ENCODE measurements around the gene DHRS12.

The DHRS12 gene

DNA sequence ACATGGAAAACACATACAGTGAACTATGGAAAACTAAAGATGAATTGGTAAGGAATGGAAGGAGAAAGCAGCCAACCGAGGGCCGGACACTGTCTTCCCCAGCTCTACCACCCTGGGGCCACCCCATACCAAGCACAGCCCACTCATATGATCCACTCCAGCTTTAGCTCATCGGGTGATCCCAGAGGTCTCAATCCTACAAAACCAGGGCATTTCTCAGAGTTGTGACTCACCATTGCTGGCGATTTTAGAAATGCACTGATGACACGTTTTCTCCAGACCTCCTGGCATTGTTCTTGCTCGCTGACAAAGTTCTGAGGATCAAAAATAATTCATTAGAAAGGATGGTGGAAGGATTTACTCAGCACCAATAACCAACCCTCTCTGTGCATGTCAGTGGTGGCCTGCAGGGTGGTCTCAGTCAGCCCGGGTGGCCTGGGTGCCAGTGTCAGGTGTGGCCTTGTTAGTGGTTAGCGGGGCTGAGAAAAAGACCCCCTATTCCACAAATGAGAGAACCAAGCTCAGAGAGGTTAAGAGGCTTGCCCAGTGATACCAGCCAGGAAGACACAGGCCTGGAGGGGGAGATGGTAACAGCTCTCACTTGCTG lies 34.4 kb upstream of the DHRS12 start:
- no peaks in the 10 kb centered on the region for H3K36me3 ChIP-seq (ENCODE audit: control insufficient read depth, insufficient read depth, low read length)
- H3K4me3 ChIP-seq (ENCODE audit: low read depth, low read length), result no peak overlapping the region
- H3K4me1 ChIP-seq (ENCODE audit: control insufficient read depth, insufficient read depth, low read length), result no peaks in the 10 kb centered on the region
- no peaks in the 10 kb centered on the region for H3K9me3 ChIP-seq (ENCODE audit: control insufficient read depth, insufficient read depth, low read length)
- no peaks in the 10 kb centered on the region for H3K27me3 ChIP-seq (ENCODE audit: control insufficient read depth, insufficient read depth, low read length)
- H3K9ac ChIP-seq (ENCODE audit: low read depth, low read length), result no peak overlapping the region

DNA sequence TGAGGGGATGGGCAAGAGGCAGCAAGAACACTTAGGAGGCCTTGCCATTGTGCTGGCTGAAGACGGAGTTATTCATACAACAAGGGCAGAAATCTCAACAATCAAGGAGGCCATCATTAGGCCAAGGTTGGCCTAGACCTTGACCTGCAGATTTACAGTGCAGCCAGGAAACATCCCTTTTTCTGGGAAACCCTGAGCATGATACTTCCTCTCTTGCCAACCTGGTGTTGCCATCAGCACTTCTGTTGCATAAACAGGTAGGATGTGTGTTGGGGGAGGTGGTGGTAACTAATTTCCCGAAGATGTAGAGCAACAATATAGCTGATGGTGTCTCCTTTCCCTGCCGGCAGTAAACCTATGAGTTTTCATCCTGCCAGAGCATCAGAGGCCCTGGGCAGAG lies 33.1 kb upstream of the DHRS12 start:
- H3K4me1 ChIP-seq (ENCODE audit: control insufficient read depth, insufficient read depth, low read length), result no peaks in the 10 kb centered on the region
- no peak overlapping the region for H3K9ac ChIP-seq (ENCODE audit: low read depth, low read length)
- H3K27me3 ChIP-seq (ENCODE audit: control insufficient read depth, insufficient read depth, low read length), result no peaks in the 10 kb centered on the region
- H3K36me3 ChIP-seq (ENCODE audit: control insufficient read depth, insufficient read depth, low read length), result no peaks in the 10 kb centered on the region
- H3K9me3 ChIP-seq (ENCODE audit: control insufficient read depth, insufficient read depth, low read length), result no peaks in the 10 kb centered on the region
- H3K4me3 ChIP-seq (ENCODE audit: low read depth, low read length), result no peak overlapping the region

DNA sequence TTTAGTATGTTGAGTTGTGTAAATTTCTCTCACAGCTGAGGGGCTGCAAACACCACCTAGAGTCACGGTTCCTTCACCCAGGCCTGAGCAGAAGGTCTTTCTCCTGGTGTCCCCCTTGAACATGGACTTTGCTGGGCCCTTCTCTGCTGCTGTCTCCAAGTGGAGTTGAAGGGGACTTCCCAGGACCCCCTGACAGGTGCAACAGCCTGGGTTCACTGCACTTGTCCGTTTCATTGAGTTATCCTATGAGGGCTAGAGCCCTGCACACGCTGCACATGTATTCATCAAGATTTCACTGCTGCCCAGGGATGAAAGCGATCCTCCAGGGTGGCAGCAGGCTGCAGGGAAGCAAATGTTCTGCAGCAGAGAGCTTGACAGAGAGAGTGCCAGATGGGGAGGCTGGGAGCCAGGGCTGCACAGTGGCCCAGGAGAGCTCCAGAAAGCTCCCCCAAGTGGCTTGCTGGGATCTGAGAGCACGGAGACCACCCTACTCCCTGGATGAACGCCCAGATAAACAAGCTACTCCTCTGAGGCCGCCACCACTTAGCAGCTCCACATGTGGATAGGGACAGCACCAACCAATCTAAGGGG lies 30.7 kb upstream of the DHRS12 start:
- no peak overlapping the region for H3K4me3 ChIP-seq (ENCODE audit: low read depth, low read length)
- H3K4me1 ChIP-seq (ENCODE audit: control insufficient read depth, insufficient read depth, low read length), result no peaks in the 10 kb centered on the region

DNA sequence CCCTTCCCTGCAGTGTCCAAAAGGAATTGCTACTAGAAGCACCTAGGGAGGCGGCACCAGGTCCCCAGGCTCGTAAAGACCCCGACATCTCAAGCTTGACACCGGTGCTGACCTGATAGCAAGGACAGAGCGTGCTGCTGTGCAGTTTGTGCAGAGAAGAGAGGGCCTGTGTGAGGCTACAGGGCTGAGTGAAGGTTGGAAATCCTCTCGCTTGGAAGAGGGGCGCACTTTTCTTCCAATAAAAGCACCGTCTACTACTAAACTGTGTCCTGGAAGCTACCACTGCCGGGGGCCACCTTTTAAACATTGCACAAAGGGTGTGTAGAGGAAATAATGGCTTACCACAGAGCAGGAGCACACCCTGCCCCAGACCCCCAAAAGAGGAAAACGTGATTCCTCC lies 30.0 kb upstream of the DHRS12 start:
- Histone ChIP-seq H3K9me3 (ENCODE audit: control insufficient read depth, insufficient read depth, low read length) (no peaks in the 10 kb centered on the region), H3K9ac (ENCODE audit: low read depth, low read length) (no peak overlapping the region)

More for the DNA sequence above, 30.7 kb upstream of the DHRS12 start:
- Histone ChIP-seq H3K9ac (ENCODE audit: low read depth, low read length) (no peak overlapping the region), H3K9me3 (ENCODE audit: control insufficient read depth, insufficient read depth, low read length) (no peaks in the 10 kb centered on the region), H3K27me3 (ENCODE audit: control insufficient read depth, insufficient read depth, low read length) (no peaks in the 10 kb centered on the region), H3K36me3 (ENCODE audit: control insufficient read depth, insufficient read depth, low read length) (no peaks in the 10 kb centered on the region)

DNA sequence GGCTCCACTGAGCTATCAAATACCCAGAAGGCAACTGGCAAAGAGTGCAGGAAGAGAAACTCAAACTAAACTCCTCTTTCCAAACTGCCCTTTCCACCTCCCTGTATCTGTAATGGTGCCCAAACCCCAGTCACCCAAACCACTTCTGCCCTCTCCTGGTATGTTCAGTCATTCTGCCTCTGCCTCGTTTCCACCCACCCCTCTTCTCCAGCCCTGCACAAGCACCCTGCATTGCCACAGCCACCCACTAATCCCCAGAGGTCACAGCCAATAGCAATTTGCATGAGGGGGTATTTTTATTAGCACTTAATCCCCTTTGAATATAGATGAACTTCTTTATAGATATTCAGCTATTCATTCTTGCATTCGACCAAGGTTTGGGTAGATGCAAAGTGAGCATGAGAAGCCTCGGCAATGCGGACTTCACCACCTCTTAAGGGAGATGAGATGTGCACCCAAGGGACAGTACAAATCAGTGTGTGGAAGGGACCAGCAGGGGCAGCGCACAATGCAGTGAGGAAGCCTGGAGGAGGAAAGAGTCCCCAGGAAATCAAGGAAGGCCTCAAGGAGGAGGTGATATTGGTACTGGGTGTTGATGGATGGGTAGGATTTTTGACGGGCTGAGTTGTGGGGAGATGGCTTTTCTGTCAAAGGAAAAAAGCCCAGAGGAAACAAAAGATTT lies 28.6 kb upstream of the DHRS12 start:
- H3K9me3 ChIP-seq (ENCODE audit: control insufficient read depth, insufficient read depth, low read length), result no peaks in the 10 kb centered on the region
- H3K4me1 ChIP-seq (ENCODE audit: control insufficient read depth, insufficient read depth, low read length), result no peaks in the 10 kb centered on the region
- H3K27me3 ChIP-seq (ENCODE audit: control insufficient read depth, insufficient read depth, low read length), result no peaks in the 10 kb centered on the region
- H3K4me3 ChIP-seq (ENCODE audit: low read depth, low read length), result no peak overlapping the region
- no peaks in the 10 kb centered on the region for H3K36me3 ChIP-seq (ENCODE audit: control insufficient read depth, insufficient read depth, low read length)
- no peak overlapping the region for H3K9ac ChIP-seq (ENCODE audit: low read depth, low read length)

More for the DNA sequence above, 30.0 kb upstream of the DHRS12 start:
- Histone ChIP-seq H3K36me3 (ENCODE audit: control insufficient read depth, insufficient read depth, low read length) (no peaks in the 10 kb centered on the region), H3K4me3 (ENCODE audit: low read depth, low read length) (no peak overlapping the region), H3K4me1 (ENCODE audit: control insufficient read depth, insufficient read depth, low read length) (no peaks in the 10 kb centered on the region), H3K27me3 (ENCODE audit: control insufficient read depth, insufficient read depth, low read length) (no peaks in the 10 kb centered on the region)

DNA sequence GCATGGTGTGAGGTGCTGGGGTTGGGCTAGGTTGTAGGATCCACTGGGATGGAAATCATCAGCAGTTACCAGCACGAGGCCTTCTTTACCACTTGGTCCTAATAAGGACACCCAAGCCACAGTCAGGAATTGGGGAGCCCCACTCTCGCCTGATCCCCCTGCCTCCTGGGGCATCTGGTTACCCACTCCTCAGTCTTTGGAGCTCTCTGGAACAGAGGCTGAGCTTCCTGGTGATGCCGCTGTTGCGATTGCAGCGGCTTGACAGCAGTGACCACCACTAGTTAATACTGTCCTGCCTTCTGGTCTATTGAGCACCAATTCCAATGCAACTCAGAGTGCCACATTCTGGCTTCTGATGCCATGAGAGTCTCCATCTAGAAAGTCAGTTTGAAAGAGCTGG lies 27.6 kb upstream of the DHRS12 start:
- no peaks in the 10 kb centered on the region for H3K4me1 ChIP-seq (ENCODE audit: control insufficient read depth, insufficient read depth, low read length)

DNA sequence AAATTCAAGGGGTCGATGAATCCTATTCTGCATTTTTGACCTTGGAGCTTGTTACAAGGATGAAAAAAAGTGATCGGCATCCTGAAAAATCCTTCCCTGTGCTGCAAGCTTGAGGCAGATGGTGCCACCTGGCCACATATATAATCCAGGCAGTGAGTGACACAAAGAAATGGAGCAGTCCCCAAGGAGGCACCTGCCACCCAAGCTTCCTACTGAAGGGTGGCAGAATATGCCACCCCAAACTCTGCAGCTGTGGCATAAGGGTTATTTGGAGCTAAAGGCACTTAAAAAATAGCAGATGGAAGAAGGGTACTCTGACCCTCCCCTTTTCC lies 25.6 kb upstream of the DHRS12 start:
- H3K36me3 ChIP-seq (ENCODE audit: control insufficient read depth, insufficient read depth, low read length), result no peaks in the 10 kb centered on the region
- no peak overlapping the region for H3K4me3 ChIP-seq (ENCODE audit: low read depth, low read length)
- no peaks in the 10 kb centered on the region for H3K4me1 ChIP-seq (ENCODE audit: control insufficient read depth, insufficient read depth, low read length)
- no peaks in the 10 kb centered on the region for H3K9me3 ChIP-seq (ENCODE audit: control insufficient read depth, insufficient read depth, low read length)
- no peaks in the 10 kb centered on the region for H3K27me3 ChIP-seq (ENCODE audit: control insufficient read depth, insufficient read depth, low read length)
- no peak overlapping the region for H3K9ac ChIP-seq (ENCODE audit: low read depth, low read length)

More for the DNA sequence above, 27.6 kb upstream of the DHRS12 start:
- Histone ChIP-seq H3K36me3 (ENCODE audit: control insufficient read depth, insufficient read depth, low read length) (no peaks in the 10 kb centered on the region), H3K4me3 (ENCODE audit: low read depth, low read length) (no peak overlapping the region), H3K9me3 (ENCODE audit: control insufficient read depth, insufficient read depth, low read length) (no peaks in the 10 kb centered on the region), H3K9ac (ENCODE audit: low read depth, low read length) (no peak overlapping the region), H3K27me3 (ENCODE audit: control insufficient read depth, insufficient read depth, low read length) (no peaks in the 10 kb centered on the region)

DNA sequence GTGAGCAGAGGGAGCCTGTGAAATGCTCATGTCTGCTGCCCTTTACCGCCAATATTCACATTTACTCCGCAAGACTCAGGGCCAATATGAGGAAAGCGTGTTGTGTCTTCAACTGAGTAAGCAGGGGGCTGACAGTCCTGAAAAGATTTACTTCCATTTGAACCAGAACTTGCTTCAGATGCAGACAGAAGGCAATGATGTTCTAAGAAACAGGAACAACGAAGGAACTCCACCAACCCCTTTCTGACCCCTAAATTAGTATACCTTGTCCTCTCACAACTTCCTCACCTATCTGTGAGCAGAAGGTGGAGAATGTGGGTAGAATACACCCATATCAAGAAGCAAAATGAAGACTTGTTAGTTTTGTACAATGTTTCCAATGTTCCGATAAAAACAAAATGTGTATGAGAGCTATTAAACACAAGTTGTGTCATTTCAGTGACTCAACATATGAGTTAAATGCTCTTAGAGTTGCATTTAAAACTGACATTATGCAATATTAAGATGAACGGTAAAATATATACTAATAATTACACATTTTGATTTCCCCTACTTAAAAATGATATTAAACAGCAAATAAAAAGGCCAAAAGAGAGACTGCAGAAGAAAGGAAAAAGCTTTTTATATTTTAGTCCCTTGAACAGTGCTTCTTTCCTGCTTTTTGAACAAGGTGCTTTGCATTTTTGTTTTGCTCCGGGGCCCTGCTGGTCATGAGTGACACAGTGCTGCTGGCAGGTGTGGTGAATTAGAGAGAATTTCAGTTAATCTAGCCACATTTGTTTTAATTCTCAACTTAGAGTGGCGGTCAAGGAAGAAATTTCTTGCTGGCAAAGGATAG lies 25.0 kb upstream of the DHRS12 start:
- Histone ChIP-seq H3K27me3 (ENCODE audit: control insufficient read depth, insufficient read depth, low read length) (no peaks in the 10 kb centered on the region), H3K4me3 (ENCODE audit: low read depth, low read length) (no peak overlapping the region), H3K9ac (ENCODE audit: low read depth, low read length) (no peak overlapping the region), H3K36me3 (ENCODE audit: control insufficient read depth, insufficient read depth, low read length) (no peaks in the 10 kb centered on the region), H3K9me3 (ENCODE audit: control insufficient read depth, insufficient read depth, low read length) (no peaks in the 10 kb centered on the region), H3K4me1 (ENCODE audit: control insufficient read depth, insufficient read depth, low read length) (no peaks in the 10 kb centered on the region)

DNA sequence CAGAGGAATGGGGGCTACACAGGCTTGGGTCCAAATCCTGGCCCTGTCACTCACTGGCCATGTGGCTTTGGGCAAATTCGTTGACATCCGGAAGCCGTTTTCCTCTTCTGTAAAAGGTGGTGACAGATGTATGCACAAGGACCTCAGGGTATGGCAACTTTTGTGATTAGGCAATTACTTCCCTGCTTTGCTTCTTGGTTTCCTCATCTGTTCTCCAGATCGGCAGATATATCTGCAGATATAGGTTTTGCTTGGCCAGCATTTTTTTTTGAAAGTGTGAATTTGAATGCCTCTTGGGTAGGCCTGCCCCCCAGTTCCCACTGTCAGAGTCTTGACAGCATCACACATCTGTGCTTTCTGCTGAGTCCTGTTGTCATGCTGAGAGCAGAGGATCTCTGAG lies 23.3 kb upstream of the DHRS12 start:
- Histone ChIP-seq H3K27me3 (ENCODE audit: control insufficient read depth, insufficient read depth, low read length) (no peaks in the 10 kb centered on the region), H3K36me3 (ENCODE audit: control insufficient read depth, insufficient read depth, low read length) (no peaks in the 10 kb centered on the region), H3K4me3 (ENCODE audit: low read depth, low read length) (no peak overlapping the region), H3K9me3 (ENCODE audit: control insufficient read depth, insufficient read depth, low read length) (no peaks in the 10 kb centered on the region), H3K4me1 (ENCODE audit: control insufficient read depth, insufficient read depth, low read length) (no peaks in the 10 kb centered on the region), H3K9ac (ENCODE audit: low read depth, low read length) (no peak overlapping the region)

DNA sequence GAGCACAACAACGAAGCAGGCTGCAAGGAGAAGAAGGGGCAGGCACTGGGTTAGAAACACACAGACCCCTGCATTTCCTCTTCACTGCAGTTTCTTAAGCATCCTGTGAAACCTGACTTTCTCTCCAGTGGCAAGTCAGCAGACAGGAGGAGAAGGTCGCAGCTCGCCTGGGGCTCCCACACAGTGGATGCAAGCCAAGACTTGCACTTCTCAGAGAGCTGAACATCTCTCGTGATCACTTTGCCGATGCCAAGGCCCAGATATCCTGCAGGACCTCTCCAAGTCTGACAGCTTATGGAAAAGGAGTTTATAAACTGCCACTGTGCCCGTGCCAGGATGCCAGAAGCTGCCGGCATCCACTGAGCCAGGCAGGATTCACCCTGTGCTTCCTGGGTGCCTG lies 22.6 kb upstream of the DHRS12 start:
- Histone ChIP-seq H3K9me3 (ENCODE audit: control insufficient read depth, insufficient read depth, low read length) (no peaks in the 10 kb centered on the region), H3K4me3 (ENCODE audit: low read depth, low read length) (no peak overlapping the region), H3K27me3 (ENCODE audit: control insufficient read depth, insufficient read depth, low read length) (no peaks in the 10 kb centered on the region), H3K9ac (ENCODE audit: low read depth, low read length) (no peak overlapping the region), H3K4me1 (ENCODE audit: control insufficient read depth, insufficient read depth, low read length) (no peaks in the 10 kb centered on the region), H3K36me3 (ENCODE audit: control insufficient read depth, insufficient read depth, low read length) (no peaks in the 10 kb centered on the region)

DNA sequence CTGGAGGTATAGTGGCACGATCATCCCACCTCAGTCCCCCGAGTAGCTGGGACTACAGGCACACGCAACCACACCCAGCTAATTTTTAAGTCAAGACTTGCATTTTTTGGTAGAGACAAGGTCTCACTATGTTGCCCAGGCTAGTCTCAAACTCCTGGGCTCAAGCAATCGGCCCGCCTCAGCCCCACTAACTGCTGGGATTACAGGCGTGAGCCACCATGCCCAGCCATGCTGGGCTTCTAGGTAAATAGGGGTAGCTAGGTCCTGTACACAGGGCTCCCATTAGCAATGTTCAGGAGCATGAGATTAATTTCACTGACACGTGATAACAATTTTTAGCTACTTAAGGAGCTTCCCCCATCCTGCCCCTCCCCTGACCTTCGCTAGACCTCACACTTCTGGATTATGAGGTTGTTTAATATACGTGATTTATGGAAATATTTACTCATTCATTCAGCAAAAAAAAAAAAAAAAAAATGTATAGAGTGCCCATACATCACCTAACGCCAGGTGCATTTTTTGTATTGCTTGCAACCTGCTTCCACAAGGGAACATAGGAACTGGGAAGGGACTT lies 21.8 kb upstream of the DHRS12 start:
- Histone ChIP-seq H3K4me3 (ENCODE audit: low read depth, low read length) (no peak overlapping the region), H3K27me3 (ENCODE audit: control insufficient read depth, insufficient read depth, low read length) (no peaks in the 10 kb centered on the region), H3K4me1 (ENCODE audit: control insufficient read depth, insufficient read depth, low read length) (no peaks in the 10 kb centered on the region), H3K9ac (ENCODE audit: low read depth, low read length) (no peak overlapping the region), H3K9me3 (ENCODE audit: control insufficient read depth, insufficient read depth, low read length) (no peaks in the 10 kb centered on the region), H3K36me3 (ENCODE audit: control insufficient read depth, insufficient read depth, low read length) (no peaks in the 10 kb centered on the region)
